H1 (cell line): ENCODE data around the gene CLBA1. TPM values are rescaled to one million over a fixed set of nuclear protein-coding genes. Genes with fewer than 3 reads are reported as not detected.

Experiments
- CTCF ChIA-PET: fragments of 300-600 bp; sonication (Branson Sonifier 250); formaldehyde crosslinking; loops from one replicate; lab custom pipeline; 2021; ENCODE audit not compliant: partially characterized antibody; lab: Charles Lee
- POLR2A ChIA-PET: fragments of 300-600 bp; sonication (Branson Sonifier 250); formaldehyde crosslinking; loops from one replicate; lab custom pipeline; 2021; ENCODE audit warnings: inconsistent platforms; ENCODE audit not compliant: partially characterized antibody; lab: Charles Lee
- DNase-seq, 2 experiments: peaks; one replicate each; pipeline versions ENCODE4 v3.0.0 to v3.0.0-alpha.2; 2010 to 2022; ENCODE audit warnings: low spot score in 2 of 2, low read depth in 1 of 2, mixed read lengths in 1 of 2
- FAIRE-seq: peaks from 2 replicates; lab custom pipeline; 2011; peaks lifted over from hg19 to GRCh38; lab: Jason Lieb, UNC
- H2AFZ ChIP-seq: 2 replicates; pipeline ENCODE4 v1.8.1; 2012; ENCODE audit warnings: low read length, inconsistent platforms
- H2AK5ac ChIP-seq: 2 replicates; pipeline ENCODE4 v1.6.1; 2013; ENCODE audit warnings: low read depth, low read length
- H2BK120ac ChIP-seq: replicated peaks from 2 replicates; pipeline ENCODE3; 2013; ENCODE audit warnings: low read depth, low read length, inconsistent platforms
- H2BK12ac ChIP-seq: 2 replicates; pipeline ENCODE4 v1.6.1; 2013; ENCODE audit warnings: low read depth, low read length
- H2BK15ac ChIP-seq: 2 replicates; pipeline ENCODE4 v1.6.1; 2013; ENCODE audit warnings: low read length
- H2BK20ac ChIP-seq: 2 replicates; pipeline ENCODE4 v1.6.1; 2013; ENCODE audit warnings: low read length
- H2BK5ac ChIP-seq: 2 replicates; pipeline ENCODE4 v1.6.1; 2013; ENCODE audit warnings: low read depth, low read length
- H3K14ac ChIP-seq: 2 replicates; pipeline ENCODE4 v1.6.1; 2013; ENCODE audit warnings: inconsistent platforms; ENCODE audit not compliant: insufficient read length
- H3K18ac ChIP-seq: 2 replicates; pipeline ENCODE4 v1.6.1; 2013; ENCODE audit warnings: low read length; ENCODE audit errors: extremely low read depth
- H3K23ac ChIP-seq: 2 replicates; pipeline ENCODE4 v1.6.1; 2013; ENCODE audit warnings: inconsistent platforms; ENCODE audit not compliant: insufficient read length
- H3K23me2 ChIP-seq: 2 replicates; pipeline ENCODE4 v1.6.1; 2013; ENCODE audit warnings: low read depth, low read length
- H3K27ac ChIP-seq: 2 replicates; pipeline ENCODE4 v1.6.1; 2011; ENCODE audit warnings: low read depth, low read length, inconsistent platforms
- H3K27me3 ChIP-seq, 4 experiments: replicated peaks in 1 of 4; 1 replicate in 1 of 4; 2 replicates in 3 of 4; pipeline versions ENCODE4 v1.6.1 to v1.8.1; 2011 to 2013; ENCODE audit warnings: low read length in 3 of 4, mild to moderate bottlenecking in 3 of 4, inconsistent platforms in 2 of 4, mixed read lengths in 2 of 4, moderate library complexity in 1 of 4; ENCODE audit not compliant: control insufficient read depth in 3 of 4, insufficient read depth in 3 of 4; ENCODE audit errors: extremely low read depth in 1 of 4
- H3K36me3 ChIP-seq, 4 experiments: 2 replicates each; pipeline versions ENCODE4 v1.6.1 to v1.8.1; 2011 to 2013; ENCODE audit warnings: mild to moderate bottlenecking in 4 of 4, low read length in 3 of 4, moderate library complexity in 2 of 4, control low read depth in 1 of 4, inconsistent platforms in 1 of 4; ENCODE audit not compliant: insufficient read depth in 4 of 4, control insufficient read depth in 2 of 4
- H3K4ac ChIP-seq: replicated peaks from 2 replicates; pipeline ENCODE3; 2013; ENCODE audit warnings: low read length, low read depth, mixed read lengths, inconsistent platforms; ENCODE audit not compliant: insufficient read length
- H3K4me1 ChIP-seq, 4 experiments: replicated peaks in 1 of 4; 1 replicate in 1 of 4; 2 replicates in 3 of 4; pipeline versions ENCODE4 v1.6.1 to v1.8.1; 2011 to 2013; ENCODE audit warnings: low read length in 3 of 4, inconsistent platforms in 2 of 4, mixed read lengths in 1 of 4; ENCODE audit not compliant: insufficient read depth in 4 of 4, control insufficient read depth in 3 of 4
- H3K4me2 ChIP-seq, 2 experiments: 2 replicates each; pipeline versions ENCODE4 v1.6.1 to v1.8.1; 2011 to 2013; ENCODE audit warnings: low read depth in 2 of 2, low read length in 2 of 2, control low read depth in 1 of 2, inconsistent platforms in 1 of 2, mild to moderate bottlenecking in 1 of 2; ENCODE audit not compliant: insufficient read depth in 1 of 2
- H3K4me3 ChIP-seq, 4 experiments: fragments of 200-600, 300-600 bp in 1 of 4; sonication (generic), shearing (Covaris generic), sonication (Bioruptor Twin) in 1 of 4; 2 replicates each; pipeline versions ENCODE4 v1.5.1 to v1.8.1; 2011 to 2016; ENCODE audit warnings: low read length in 4 of 4, low read depth in 3 of 4, control low read depth in 2 of 4, inconsistent platforms in 2 of 4, mild to moderate bottlenecking in 2 of 4, mixed read lengths in 1 of 4, moderate library complexity in 1 of 4; ENCODE audit not compliant: insufficient read depth in 2 of 4; ENCODE audit errors: extremely low read depth in 1 of 4
- H3K56ac ChIP-seq: replicated peaks from 2 replicates; pipeline ENCODE3; 2013; ENCODE audit warnings: low read depth, mild to moderate bottlenecking, mixed read lengths, low read length, inconsistent platforms; ENCODE audit not compliant: insufficient read length
- H3K79me1 ChIP-seq: 2 replicates; pipeline ENCODE4 v1.6.1; 2013; ENCODE audit warnings: low read depth, low read length, control low read depth
- H3K79me2 ChIP-seq, 2 experiments: 2 replicates each; pipeline versions ENCODE4 v1.6.1 to v1.8.1; 2012 to 2013; ENCODE audit warnings: low read length in 2 of 2, mild to moderate bottlenecking in 2 of 2, inconsistent platforms in 1 of 2; ENCODE audit not compliant: insufficient read depth in 2 of 2, control insufficient read depth in 1 of 2
- H3K9ac ChIP-seq, 4 experiments: replicated peaks in 1 of 4; 1 replicate in 1 of 4; 2 replicates in 3 of 4; pipeline versions ENCODE4 v1.6.1 to v1.8.1; 2011 to 2013; ENCODE audit warnings: low read depth in 3 of 4, low read length in 3 of 4, control low read depth in 2 of 4, mild to moderate bottlenecking in 2 of 4, moderate library complexity in 2 of 4, inconsistent platforms in 1 of 4; ENCODE audit errors: extremely low read depth in 1 of 4
- H3K9me3 ChIP-seq, 2 experiments: 2 replicates each; pipeline versions ENCODE4 v1.6.1 to v1.8.1; 2012 to 2013; ENCODE audit warnings: mild to moderate bottlenecking in 2 of 2, moderate library complexity in 2 of 2, control low read depth in 1 of 2, inconsistent platforms in 1 of 2, low read depth in 1 of 2, low read length in 1 of 2, mixed read lengths in 1 of 2; ENCODE audit not compliant: insufficient read depth in 2 of 2
- H4K20me1 ChIP-seq, 2 experiments: replicated peaks in 1 of 2; 2 replicates each; pipeline versions ENCODE3 to v1.8.1; 2011 to 2013; ENCODE audit warnings: inconsistent platforms in 2 of 2, low read length in 2 of 2, mild to moderate bottlenecking in 1 of 2; ENCODE audit not compliant: insufficient read depth in 2 of 2, control insufficient read depth in 1 of 2
- H4K5ac ChIP-seq: 2 replicates; pipeline ENCODE4 v1.6.1; 2013; ENCODE audit warnings: low read length, low read depth, mixed read lengths, inconsistent platforms; ENCODE audit not compliant: insufficient read length
- H4K8ac ChIP-seq: 2 replicates; pipeline ENCODE4 v1.8.0; 2013; ENCODE audit warnings: mild to moderate bottlenecking, moderate library complexity, low read length, inconsistent platforms; ENCODE audit not compliant: insufficient read depth; ENCODE audit errors: extremely low read depth
- H4K91ac ChIP-seq: replicated peaks from 2 replicates; pipeline ENCODE3; 2013; ENCODE audit warnings: low read length, mixed read lengths, inconsistent platforms; ENCODE audit not compliant: insufficient read length
- BACH1 ChIP-seq: IDR thresholded peaks from 2 replicates; pipeline ENCODE4 v1.6.1; 2012; ENCODE audit warnings: low read length, improper control_type of control experiment
- CHD1 ChIP-seq: IDR thresholded peaks from 2 replicates; pipeline ENCODE4 v1.6.1; 2012; ENCODE audit warnings: low read depth, low read length, improper control_type of control experiment
- EGR1 ChIP-seq: IDR thresholded peaks from 2 replicates; pipeline ENCODE4 v1.6.1; 2011; ENCODE audit warnings: low read depth, low read length, borderline replicate concordance
- FOSL1 ChIP-seq: IDR thresholded peaks from 2 replicates; pipeline ENCODE4 v1.6.1; 2011; ENCODE audit warnings: mild to moderate bottlenecking, low read depth, low read length, moderate library complexity; ENCODE audit not compliant: insufficient read depth
- SAP30 ChIP-seq: fragments of 300-600 bp; sonication (generic); IDR thresholded peaks from 2 replicates; pipeline ENCODE4 v1.7.1; 2012; ENCODE audit warnings: low read length, moderate library complexity, mild to moderate bottlenecking, inconsistent platforms; ENCODE audit not compliant: insufficient read depth, insufficient replicate concordance
- SIX5 ChIP-seq: IDR thresholded peaks from 2 replicates; pipeline ENCODE4 v1.6.1; 2011; ENCODE audit warnings: mild to moderate bottlenecking, low read depth, low read length
- TBP ChIP-seq: IDR thresholded peaks from 2 replicates; pipeline ENCODE4 v1.6.1; 2011; ENCODE audit warnings: low read depth, low read length, improper control_type of control experiment
- YY1 ChIP-seq: IDR thresholded peaks from 2 replicates; pipeline ENCODE4 v1.6.1; 2011; ENCODE audit warnings: low read depth, mild to moderate bottlenecking, low read length
- WGBS, 2 experiments: shearing (Covaris generic) in 1 of 2; methylation state at CpG; one replicate each; pipeline versions ENCODE4 v1.1.6 to v1.1.7; 2013 to 2015; ENCODE audit warnings: low lambda C conversion rate in 2 of 2, mixed read lengths in 2 of 2, inconsistent platforms in 1 of 2, low coverage in 1 of 2, missing lambda C conversion rate in 1 of 2; ENCODE audit not compliant: insufficient replicate concordance in 2 of 2, insufficient coverage in 1 of 2, insufficient read length in 1 of 2; ENCODE audit errors: extremely low coverage in 1 of 2, missing lambda C conversion rate in 1 of 2; 5-methylcytosine and 5-hydroxymethylcytosine counted together
- polyA plus RNA-seq, 7 experiments: library from polyadenylated mRNA; depleted of rRNA in 3 of 7; stranded (reverse) in 5 of 7; unstranded in 2 of 7; fragments of >200 nt in 5 of 7; fragments of 200-250 nt in 2 of 7; gene quantifications; 1 replicate in 5 of 7; 2 replicates in 1 of 7; 4 replicates in 1 of 7; pipeline versions ENCODE4 v1.2.1 to v1.2.3, GENCODE V29; 2011 to 2013; ENCODE audit warnings: missing spikeins in 2 of 7, mixed read lengths in 2 of 7
- total RNA-seq: library from RNA; stranded (reverse); fragmentation: NEBNext Ultra II Directional; extraction: Animal tissue kit (Norgen Biotek cat#: 25700); gene quantifications from 2 replicates; pipeline ENCODE4 v1.2.1, GENCODE V29; 2021

CLBA1 gene
- total and polyA plus RNA-seq, 2 of the 8 experiments (the other 6 are each of a cell fraction or from before 2014, with no cell fraction given): 1.6 to 2.4 TPM

- Histone ChIP-seq H3K79me1 (no peaks in the 10 kb centered on the region), H2BK120ac (no peak overlapping the region), H2BK5ac (peak overlapping the region; percentile 80; the same call in 1 of the 2 replicates), H3K4me3 (no peak overlapping the region), H3K23ac (no peak overlapping the region), H3K23me2 (no peaks in the 10 kb centered on the region), H2AFZ (no peak overlapping the region), H2BK15ac (no peak overlapping the region), H2BK20ac (no peak overlapping the region), H4K8ac (peak overlapping the region; percentile 21; the same call in 1 of the 2 replicates), H2BK12ac (no peak overlapping the region), H3K27me3 (peaks cover 0 to 2% (median under 1%) of the 10 kb centered on the region in 4 experiments; a peak in 1 of 7 replicates), H3K4ac (no peak overlapping the region), H3K4me2 (no peak overlapping the region), H3K9ac (no peak overlapping the region), H3K9me3 (no peaks in the 10 kb centered on the region), H2AK5ac (0 out of 2 replicates have a peak overlapping the region, but pooled peaks have one; percentile 65), H4K20me1 (peaks cover 3 to 5% of the 10 kb centered on the region in 2 experiments), H3K18ac (no peak overlapping the region), H4K91ac (no peak overlapping the region), H3K4me1 (no peaks in the 10 kb centered on the region), H3K14ac (no peak overlapping the region), H3K36me3 (peaks cover 0 to 4% (median 0%) of the 10 kb centered on the region in 4 experiments; a peak in 2 of 8 replicates), H3K79me2 (no peaks in the 10 kb centered on the region), H3K56ac (no peak overlapping the region), H4K5ac (no peak overlapping the region), H3K27ac (no peak overlapping the region)
- DNase-seq (no peak), FAIRE-seq (no peak)
- TF ChIP-seq CHD1: no peak
- no peak for TF ChIP-seq YY1
- no peak for TF ChIP-seq TBP
- TF ChIP-seq SIX5: no peak
- TF ChIP-seq BACH1: no peak
- peak; percentile 39; the same call in 1 of the 2 replicates for TF ChIP-seq EGR1
- TF ChIP-seq FOSL1: 0 out of 2 replicates have a peak, but pooled peaks have one; percentile 57
- TF ChIP-seq SAP30: no peak
- WGBS, 2 experiments: 95% methylated on average over 26 of the region's 34 CpGs; no CpG with 5 or more reads in 1 of the 2 experiments
- ChIA-PET POLR2A (no interaction called here), CTCF (interaction anchor here (3.1 kb wide), 1 partner anchor 53 kb away, joined by 22 read pairs; no protein-coding TSS in a partner anchor)
Measured at GRCh38 chr14:104991896-104992230, 6.3 kb downstream of the CLBA1 start.
